Hepatocyte (in vitro differentiated cells): ENCODE data around the gene PIGL. TPM values are rescaled to one million over a fixed set of nuclear protein-coding genes. Genes with fewer than 3 reads are reported as not detected.
"Not testable (repeated sequence)": the region's sequence is repeated elsewhere in the genome, so short reads cannot be mapped to it uniquely, and the experiment has no call there.

Experiments
- DNase-seq: peaks from one replicate; pipeline ENCODE4 v3.0.0-alpha.2; 2016; ENCODE audit warnings: low spot score
- H2AFZ ChIP-seq: fragments of 200-600 bp; sonication (generic); 2 replicates; pipeline ENCODE4 v1.6.0; 2016; ENCODE audit warnings: antibody characterized with exemption, mild to moderate bottlenecking
- H3K27ac ChIP-seq: fragments of 200-600 bp; sonication (generic); 2 replicates; pipeline ENCODE4 v1.5.1; 2016; ENCODE audit warnings: mild to moderate bottlenecking
- H3K27me3 ChIP-seq: fragments of 200-600 bp; sonication (generic); 2 replicates; pipeline ENCODE4 v1.6.1; 2016
- H3K36me3 ChIP-seq: fragments of 200-600 bp; sonication (generic); replicated peaks from 2 replicates; pipeline ENCODE4 v1.5.1; 2016; ENCODE audit warnings: low read depth; ENCODE audit not compliant: insufficient read depth
- H3K4me1 ChIP-seq: fragments of 200-600 bp; sonication (generic); 2 replicates; pipeline ENCODE4 v1.5.1; 2016; ENCODE audit warnings: mild to moderate bottlenecking, moderate library complexity; ENCODE audit not compliant: insufficient read depth
- H3K4me2 ChIP-seq: fragments of 200-600 bp; sonication (generic); 2 replicates; pipeline ENCODE4 v1.6.0; 2016
- H3K4me3 ChIP-seq: fragments of 200-600 bp; sonication (generic); 2 replicates; pipeline ENCODE4 v1.5.1; 2016; ENCODE audit warnings: mild to moderate bottlenecking
- H3K79me2 ChIP-seq: fragments of 200-600 bp; sonication (generic); 2 replicates; pipeline ENCODE4 v1.6.0; 2017; ENCODE audit warnings: mild to moderate bottlenecking
- H3K9me2 ChIP-seq: fragments of 200-600 bp; sonication (generic); replicated peaks from 2 replicates; pipeline ENCODE4 v1.6.0; 2017; ENCODE audit warnings: mild to moderate bottlenecking; ENCODE audit not compliant: insufficient read depth
- H3K9me3 ChIP-seq: fragments of 200-600 bp; sonication (generic); 2 replicates; pipeline ENCODE4 v1.5.1; 2016; ENCODE audit warnings: low read depth, mild to moderate bottlenecking
- H4K20me1 ChIP-seq: fragments of 200-600 bp; sonication (generic); 2 replicates; pipeline ENCODE4 v1.6.0; 2016; ENCODE audit warnings: mild to moderate bottlenecking; ENCODE audit not compliant: insufficient read depth, poor library complexity, severe bottlenecking
- CTCF ChIP-seq: fragments of 200-600 bp; sonication (generic); IDR thresholded peaks from 2 replicates; pipeline ENCODE4 v1.5.1; 2016; ENCODE audit warnings: antibody characterized with exemption, mild to moderate bottlenecking; ENCODE audit not compliant: poor library complexity
- EZH2 ChIP-seq: fragments of 200-600 bp; sonication (generic); IDR thresholded peaks from 2 replicates; pipeline ENCODE4 v1.6.1; 2016; ENCODE audit warnings: antibody characterized with exemption, mild to moderate bottlenecking, borderline replicate concordance
- EZH2phosphoT487 ChIP-seq: fragments of 200-600 bp; sonication (generic); IDR thresholded peaks from one replicate; pipeline ENCODE4 v1.6.1; 2018; ENCODE audit warnings: antibody characterized with exemption, mild to moderate bottlenecking, low read depth, moderate library complexity; ENCODE audit not compliant: unreplicated experiment, severe bottlenecking
- WGBS: methylation state at CpG from one replicate; pipeline ENCODE4 v1.1.6; 2016; ENCODE audit warnings: low lambda C conversion rate; ENCODE audit errors: missing lambda C conversion rate; 5-methylcytosine and 5-hydroxymethylcytosine counted together
- polyA plus RNA-seq: library from polyadenylated mRNA; unstranded; fragments of >200 nt; fragmentation: Nextera tagmentation; extraction: Ambion mirVana; gene quantifications from 2 replicates; pipeline ENCODE4 v1.2.1, GENCODE V29; 2016
- total RNA-seq: library from RNA; depleted of rRNA; stranded (reverse); fragments of >200 nt; gene quantifications from 2 replicates; pipeline ENCODE4 v1.2.3, GENCODE V29; 2014

PIGL gene
- total and polyA plus RNA-seq, 2 experiments from 2014 or later, result 21.2 to 35.9 TPM

- Histone ChIP-seq H3K4me2 (no peak overlapping the region), H3K4me1 (no peaks in the 10 kb centered on the region), H3K79me2 (peaks cover 97% of the 10 kb centered on the region), H3K4me3 (no peak overlapping the region), H3K9me2 (no peaks in the 10 kb centered on the region), H3K27ac (no peak overlapping the region), H3K36me3 (peaks cover 3% of the 10 kb centered on the region), H3K27me3 (no peaks in the 10 kb centered on the region), H3K9me3 (no peaks in the 10 kb centered on the region), H4K20me1 (peaks cover 39% of the 10 kb centered on the region), H2AFZ (no peak overlapping the region)
- no peak for DNase-seq
- no peak for TF ChIP-seq EZH2
- no peak for TF ChIP-seq EZH2phosphoT487
- 88% methylated on average over 4 of the region's 4 CpGs for WGBS
Observed at GRCh38 chr17:16190703-16191360, 26.2 kb upstream of the PIGL start.

- Histone ChIP-seq H3K79me2 (peaks cover 97% of the 10 kb centered on the region), H3K36me3 (peaks cover 3% of the 10 kb centered on the region), H3K27ac (no peak overlapping the region), H3K9me2 (no peaks in the 10 kb centered on the region), H3K4me2 (no peak overlapping the region), H2AFZ (no peak overlapping the region), H4K20me1 (peaks cover 39% of the 10 kb centered on the region), H3K4me1 (no peaks in the 10 kb centered on the region), H3K9me3 (no peaks in the 10 kb centered on the region), H3K27me3 (no peaks in the 10 kb centered on the region), H3K4me3 (no peak overlapping the region)
- 98% methylated on average over 3 of the region's 3 CpGs for WGBS
- no peak for DNase-seq
- no peak for TF ChIP-seq CTCF
- TF ChIP-seq EZH2, result no peak
- TF ChIP-seq EZH2phosphoT487, result no peak
Observed at GRCh38 chr17:16191604-16192003, 25.4 kb upstream of the PIGL start.

- not testable (repeated sequence) for H3K9me3 ChIP-seq, H3K36me3 ChIP-seq, H3K4me3 ChIP-seq, H3K4me2 ChIP-seq, H3K9me2 ChIP-seq, H3K27ac ChIP-seq, DNase-seq, H3K4me1 ChIP-seq, H3K27me3 ChIP-seq, H2AFZ ChIP-seq
- H4K20me1 ChIP-seq, result peaks cover 51% of the 10 kb centered on the region
- 84% methylated on average over 2 of the region's 2 CpGs for WGBS
- peaks cover 99% of the 10 kb centered on the region for H3K79me2 ChIP-seq
Observed at GRCh38 chr17:16194307-16194835, 22.6 kb upstream of the PIGL start.

GRCh38 chr17:16197276-16197675 lies 19.7 kb upstream of the PIGL start:
- no peaks in the 10 kb centered on the region for H3K9me2 ChIP-seq
- no peak overlapping the region for H3K4me2 ChIP-seq
- H3K79me2 ChIP-seq, result peaks cover 99% of the 10 kb centered on the region
- DNase-seq, result no peak
- no peaks in the 10 kb centered on the region for H3K9me3 ChIP-seq
- H3K4me1 ChIP-seq, result peaks cover 12% of the 10 kb centered on the region
- H3K4me3 ChIP-seq, result no peak overlapping the region
- H4K20me1 ChIP-seq, result peaks cover 56% of the 10 kb centered on the region
- H3K27me3 ChIP-seq, result no peaks in the 10 kb centered on the region
- no peak overlapping the region for H2AFZ ChIP-seq
- WGBS, result 100% methylated on average over 1 of the region's 1 CpG
- TF ChIP-seq CTCF (no peak), EZH2 (no peak), EZH2phosphoT487 (no peak)
- no peak overlapping the region for H3K27ac ChIP-seq
- peaks cover 3% of the 10 kb centered on the region for H3K36me3 ChIP-seq
